Measurements from ENCODE around the gene PPP1R12C.

- TF ChIP-seq USF1 (CRISPR knock-in tag; IDR thresholded peaks at IDR 0.05) (no peak), FOXP4 (CRISPR knock-in tag; IDR thresholded peaks at IDR 0.05) (no peak), NFATC4 (CRISPR knock-in tag; IDR thresholded peaks at IDR 0.05) (no peak), HMGXB4 (CRISPR knock-in tag; IDR thresholded peaks at IDR 0.05) (no peak), CTCF (IDR thresholded peaks at IDR 0.05) (no peak), NR3C1 (CRISPR knock-in tag; conservative IDR thresholded peaks at IDR 0.05; ENCODE audit: low read depth) (no peak), NR2C2 (CRISPR knock-in tag; IDR thresholded peaks at IDR 0.05) (no peak), ZBTB21 (CRISPR knock-in tag; IDR thresholded peaks at IDR 0.05; ENCODE audit: borderline replicate concordance) (no peak), ATF3 (CRISPR knock-in tag; conservative IDR thresholded peaks at IDR 0.05) (no peak)
These were observed 75.1 kb downstream of the PPP1R12C start for GRCh38 chr19:55042344-55042678.

All from WTC11 (cell line).